Measurements from ENCODE around the gene PIWIL4.
"Not testable (repeated sequence)": the region's sequence is repeated elsewhere in the genome, so short reads cannot be mapped to it uniquely, and the experiment has no call there.

The PIWIL4 gene

DNA sequence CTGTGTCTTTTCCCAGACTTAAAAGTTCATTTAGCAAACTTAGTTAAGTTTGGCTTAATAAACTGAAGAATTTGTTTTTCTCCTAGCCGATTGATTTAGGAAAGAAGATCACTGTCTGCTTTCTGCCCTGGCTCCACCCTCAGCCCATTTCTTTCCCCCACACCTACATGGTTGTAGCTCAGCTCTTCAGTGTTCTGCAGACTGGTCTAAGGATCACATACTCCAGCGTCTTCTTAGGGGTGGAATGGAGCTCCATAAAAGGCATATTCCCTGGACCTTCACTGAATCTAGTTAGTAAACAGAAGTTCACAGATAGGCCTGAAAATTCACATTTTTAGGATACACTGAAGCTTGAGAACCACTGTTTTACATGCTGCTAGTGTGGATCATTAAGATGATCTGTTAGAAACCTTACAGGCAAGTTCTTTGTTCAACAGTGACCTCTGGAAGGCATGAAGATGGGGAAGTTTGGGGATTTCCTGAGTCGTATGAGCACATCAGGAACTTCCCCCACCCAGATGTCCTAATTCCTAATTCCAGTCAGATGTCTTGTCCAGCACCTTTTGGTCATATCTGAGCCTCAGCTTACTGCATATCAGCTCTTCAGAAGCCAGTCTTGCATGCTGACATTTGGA lies 16.8 kb downstream of the PIWIL4 start:
- no peak for DNase-seq (ENCODE audit: low read depth in 1 of 2, low spot score in 1 of 2)

DNA sequence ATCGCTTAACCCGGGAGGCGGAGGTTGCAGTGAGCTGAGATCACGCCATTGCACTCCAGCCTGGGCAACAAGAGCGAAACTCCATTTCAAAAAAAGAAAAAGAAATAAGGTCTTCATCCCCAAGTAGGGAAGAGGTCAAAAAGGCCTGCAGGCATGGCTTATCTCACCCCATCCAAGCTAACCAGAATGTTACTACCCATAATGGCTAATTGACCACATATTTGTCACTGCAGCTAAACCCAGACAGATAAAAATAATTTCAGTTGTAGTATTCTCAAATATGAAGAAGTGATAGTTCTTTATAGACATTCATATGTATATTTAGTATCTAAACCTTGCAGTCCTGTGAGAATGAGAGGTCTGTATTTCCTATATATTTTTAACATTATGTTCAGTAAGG lies 17.8 kb downstream of the PIWIL4 start:
- DNase-seq (ENCODE audit: low read depth in 1 of 2, low spot score in 1 of 2): no peak

DNA sequence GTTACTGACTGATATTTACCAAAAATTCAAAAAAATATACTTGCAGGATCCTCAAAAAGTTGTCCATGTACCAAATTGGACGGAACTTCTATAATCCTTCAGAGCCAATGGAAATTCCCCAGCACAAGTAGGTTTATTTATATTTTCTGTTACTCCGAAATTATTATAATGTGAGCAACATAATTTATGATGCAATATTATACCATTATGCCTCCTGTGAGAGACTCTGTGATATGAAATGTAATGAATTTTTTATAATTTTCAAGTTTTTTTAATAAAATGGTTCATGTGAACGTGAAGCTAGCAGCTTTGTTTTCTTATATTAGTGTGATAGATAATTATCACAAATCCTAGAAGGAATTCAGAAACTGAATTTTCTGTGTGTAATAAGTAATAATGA lies 18.2 kb downstream of the PIWIL4 start:
- DNase-seq (ENCODE audit: low read depth in 1 of 2, low spot score in 1 of 2): no peak

DNA sequence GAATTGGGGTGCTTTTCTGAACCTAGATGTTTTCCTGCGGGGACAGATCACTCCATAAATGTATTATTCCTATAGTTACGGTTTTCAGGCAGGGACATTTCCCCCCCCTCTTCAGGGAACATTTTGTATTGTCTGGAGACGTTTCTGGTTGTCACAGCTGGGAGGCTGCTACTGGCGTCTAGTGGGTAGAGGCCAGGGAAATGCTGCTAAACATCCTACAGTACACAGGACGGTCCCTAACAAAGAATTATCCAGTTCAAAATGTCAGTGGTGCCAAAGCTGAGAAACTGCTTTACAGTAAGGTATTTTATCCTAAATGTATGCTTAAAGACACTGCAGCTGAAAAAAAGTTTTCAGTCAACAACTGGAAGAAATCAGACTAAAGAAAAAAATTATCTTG lies 19.4 kb downstream of the PIWIL4 start:
- DNase-seq (ENCODE audit: low read depth in 1 of 2, low spot score in 1 of 2): no peak

DNA sequence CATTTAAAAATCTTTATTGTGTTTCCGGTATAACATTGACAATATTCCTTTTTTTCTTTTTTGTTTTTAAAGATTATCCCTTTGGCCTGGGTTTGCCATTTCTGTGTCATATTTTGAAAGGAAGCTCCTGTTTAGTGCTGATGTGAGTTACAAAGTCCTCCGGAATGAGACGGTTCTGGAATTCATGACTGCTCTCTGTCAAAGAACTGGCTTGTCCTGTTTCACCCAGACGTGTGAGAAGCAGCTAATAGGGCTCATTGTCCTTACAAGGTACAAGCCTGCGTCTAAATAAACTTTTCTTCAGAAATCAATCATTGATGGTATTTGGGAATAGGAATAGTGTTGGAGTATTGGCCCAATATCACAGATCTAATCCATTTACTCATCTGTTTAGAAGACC lies 19.8 kb downstream of the PIWIL4 start:
- no peak for DNase-seq (ENCODE audit: low read depth in 1 of 2, low spot score in 1 of 2)

DNA sequence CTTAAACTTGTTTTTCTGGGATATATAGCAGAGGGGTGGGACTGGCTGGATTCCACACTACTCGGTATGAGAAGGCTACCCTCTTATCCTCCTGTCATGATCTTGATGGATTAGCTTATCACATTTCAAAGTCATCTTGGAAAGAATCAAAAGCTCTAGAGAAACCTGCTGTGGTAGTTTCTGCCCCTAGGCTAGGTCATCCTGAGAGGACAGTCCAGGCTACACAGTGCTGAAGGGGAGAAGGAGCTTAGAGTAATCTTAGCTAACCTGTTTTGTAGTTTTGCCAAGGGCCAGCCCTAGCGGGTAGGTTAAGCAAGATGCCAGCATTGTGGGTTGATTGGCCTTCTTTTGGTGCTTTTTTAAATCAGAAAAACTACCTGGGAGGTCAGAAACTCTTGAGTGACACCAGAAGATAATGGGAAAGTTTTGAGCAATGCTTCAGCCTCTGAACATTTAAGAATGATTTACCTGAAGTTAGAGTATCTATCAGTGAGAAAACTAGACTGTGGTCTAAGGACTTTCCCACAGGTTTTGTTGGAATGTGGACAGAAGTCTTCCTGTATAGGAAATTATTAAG lies 21.3 kb downstream of the PIWIL4 start:
- no peak for DNase-seq (ENCODE audit: low read depth in 1 of 2, low spot score in 1 of 2)

DNA sequence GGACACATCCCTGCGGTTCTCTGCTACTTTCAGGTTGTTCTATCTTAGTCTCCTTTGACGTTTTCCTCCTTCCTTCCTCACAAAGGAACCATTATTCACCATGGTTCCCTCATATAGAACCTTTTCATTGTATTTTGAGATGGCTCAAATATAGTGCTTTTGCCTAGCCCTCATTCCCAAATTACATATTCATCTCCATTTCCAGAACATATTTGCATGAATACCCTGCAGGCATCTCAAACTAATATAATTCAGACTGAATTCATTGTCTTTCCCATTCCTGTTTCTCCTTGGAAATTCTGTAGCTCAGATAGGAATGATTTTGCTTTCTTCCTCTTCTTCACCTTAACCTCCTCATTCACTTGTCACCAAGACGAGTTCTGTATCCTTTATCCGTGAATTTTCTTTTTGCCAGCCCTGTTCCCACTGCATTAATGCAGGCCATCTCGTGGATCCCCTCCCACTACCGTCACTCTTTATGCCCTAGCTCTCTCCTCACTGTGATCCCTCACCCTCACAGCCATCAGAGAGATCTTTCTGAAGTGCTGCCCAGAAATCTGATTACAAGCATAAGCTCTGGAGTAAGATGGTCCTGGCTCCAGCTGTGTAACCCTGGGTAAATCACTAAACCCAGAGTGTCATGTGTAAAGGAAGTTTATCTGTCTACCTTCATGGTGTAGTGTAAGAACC lies 23.3 kb downstream of the PIWIL4 start:
- DNase-seq (ENCODE audit: low read depth in 1 of 2, low spot score in 1 of 2): no peak

DNA sequence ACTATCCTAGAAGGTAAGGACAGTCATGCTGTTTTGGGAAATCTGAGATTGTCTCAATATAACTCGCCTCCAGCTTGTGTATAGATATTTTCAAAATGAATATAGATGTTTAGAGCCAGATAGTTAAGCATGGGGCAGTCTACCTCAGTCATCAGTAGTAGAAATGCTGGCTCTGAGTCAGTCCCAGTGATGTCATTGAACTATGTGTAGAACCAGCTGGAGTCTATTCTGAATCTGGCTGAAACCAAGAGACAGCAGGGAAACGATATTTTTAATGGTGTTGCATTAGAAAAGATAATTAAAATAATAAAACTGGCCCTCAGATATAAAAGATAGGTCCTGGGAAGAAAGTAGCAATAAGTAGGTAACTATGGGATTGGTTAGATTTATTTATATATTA lies 25.9 kb downstream of the PIWIL4 start:
- no peak for DNase-seq (ENCODE audit: low read depth in 1 of 2, low spot score in 1 of 2)

DNA sequence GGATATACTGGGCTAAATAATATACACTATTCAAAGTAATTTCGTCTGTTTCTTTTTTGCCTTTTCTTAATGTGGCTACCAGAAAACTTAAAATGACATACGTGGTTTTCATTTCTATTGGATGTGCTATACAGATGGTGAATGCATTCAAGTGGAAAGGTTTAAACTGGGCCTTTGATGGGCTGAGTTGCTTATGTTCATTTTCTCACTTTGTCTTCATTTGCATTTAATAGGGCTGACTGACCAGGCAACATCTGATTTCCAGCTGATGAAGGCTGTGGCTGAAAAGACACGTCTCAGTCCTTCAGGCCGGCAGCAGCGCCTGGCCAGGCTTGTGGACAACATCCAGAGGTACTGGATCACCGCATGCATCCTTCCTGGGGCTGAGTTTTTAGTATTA lies 27.9 kb downstream of the PIWIL4 start:
- DNase-seq (ENCODE audit: low read depth in 1 of 2, low spot score in 1 of 2): no peak

DNA sequence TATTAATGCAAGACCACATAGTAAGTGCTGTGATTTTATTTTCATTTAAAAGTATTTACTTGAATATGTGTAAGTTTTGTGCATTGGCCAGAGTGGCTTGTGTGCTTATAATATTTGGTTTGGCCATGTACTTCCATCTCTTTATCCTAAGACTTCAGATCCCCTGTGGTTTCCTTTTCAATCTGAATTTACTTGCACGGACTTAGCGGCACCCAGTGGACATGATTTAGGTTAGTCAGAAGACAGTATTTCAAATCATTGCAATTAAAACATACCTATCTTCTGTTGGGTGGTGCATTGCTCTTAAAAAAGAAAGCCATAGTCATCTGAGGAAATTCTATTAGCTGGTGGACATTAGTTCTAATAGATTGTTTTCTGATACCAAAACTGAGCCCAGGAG lies 30.7 kb downstream of the PIWIL4 start:
- no peak for DNase-seq (ENCODE audit: low read depth in 1 of 2, low spot score in 1 of 2)

DNA sequence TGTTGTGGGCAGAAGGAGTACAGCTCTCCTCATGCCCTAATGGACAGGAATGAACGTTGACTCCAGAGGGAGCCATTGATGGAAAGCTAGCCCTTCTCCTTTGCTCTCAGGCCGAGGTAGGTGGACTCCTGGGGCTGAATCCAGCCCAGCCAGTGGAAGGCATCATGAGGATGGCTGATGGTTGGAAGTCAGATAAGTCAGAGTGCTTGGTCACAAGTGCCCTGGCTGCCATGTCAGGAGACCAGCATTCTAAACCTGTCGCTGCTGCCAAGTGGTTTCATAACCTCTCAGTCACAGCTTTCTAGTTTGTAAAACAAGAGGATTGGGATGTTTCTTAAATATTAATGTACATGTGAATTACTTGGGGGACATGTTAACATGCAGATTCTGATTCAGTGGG lies 32.3 kb downstream of the PIWIL4 start:
- no peak for DNase-seq (ENCODE audit: low read depth in 1 of 2, low spot score in 1 of 2)

DNA sequence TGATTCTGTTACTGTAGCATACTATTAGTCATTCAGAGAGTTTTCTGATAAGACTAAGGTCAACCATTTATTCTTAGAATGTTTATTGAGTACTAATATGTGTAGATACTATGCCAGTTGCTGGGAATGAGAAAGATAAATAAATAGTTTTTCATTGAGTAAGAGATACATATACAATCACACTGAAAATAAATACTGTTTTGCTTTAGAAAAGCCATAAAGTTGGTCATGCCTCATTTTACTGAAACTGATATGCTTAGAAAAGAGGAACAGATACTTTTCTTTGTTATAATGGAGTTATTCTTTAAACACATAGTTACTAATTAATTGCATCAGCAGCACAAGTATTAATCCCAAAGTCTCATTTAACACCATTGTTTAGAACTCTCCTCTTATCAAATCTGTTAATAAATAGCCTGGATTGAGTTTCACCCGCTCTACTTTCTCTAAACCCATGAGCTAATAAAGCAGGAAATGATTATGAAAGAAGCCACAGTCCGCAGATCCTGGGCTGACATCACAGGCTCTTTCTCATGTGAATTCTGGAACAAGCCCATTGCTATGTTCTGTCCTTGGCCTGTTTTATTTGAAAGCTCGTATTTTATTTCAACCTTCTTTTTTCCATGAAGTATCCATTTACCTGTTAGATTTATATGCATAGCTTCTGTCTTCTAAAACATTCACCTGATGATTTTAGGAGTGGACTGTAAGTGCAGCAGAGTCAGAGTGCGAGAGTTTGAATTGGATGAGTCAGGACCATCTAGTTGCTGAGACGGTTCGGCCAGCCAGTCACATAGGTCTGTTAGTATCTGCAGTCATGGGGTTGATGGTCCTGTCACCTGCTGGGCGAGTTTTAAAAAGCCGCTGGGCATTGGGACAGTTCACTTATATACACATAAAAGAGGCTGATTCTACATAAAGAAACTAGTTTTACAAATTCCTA lies 35.5 kb downstream of the PIWIL4 start:
- peak in 1 of 2 donors; percentile 0 for DNase-seq (ENCODE audit: low read depth in 1 of 2, low spot score in 1 of 2)

DNA sequence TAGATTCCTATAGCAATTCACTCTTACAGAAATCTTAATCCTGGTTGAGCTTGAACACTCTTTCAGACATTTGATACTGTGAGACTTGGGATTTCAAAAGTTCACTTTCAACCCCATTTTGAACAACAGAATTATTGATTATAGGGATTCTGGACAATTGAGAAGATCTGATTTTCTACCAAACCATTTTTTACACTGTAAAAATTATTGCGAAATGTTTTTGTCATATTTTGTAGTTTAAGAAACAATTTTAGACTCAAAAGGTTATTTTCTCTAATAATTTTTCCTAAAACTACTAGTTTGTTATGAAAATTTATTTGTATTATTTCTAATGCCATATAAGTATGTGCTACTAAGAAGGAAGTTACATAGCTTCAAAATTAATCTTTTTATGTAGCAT lies 36.4 kb downstream of the PIWIL4 start:
- DNase-seq (ENCODE audit: low read depth in 1 of 2, low spot score in 1 of 2): no peak

DNA sequence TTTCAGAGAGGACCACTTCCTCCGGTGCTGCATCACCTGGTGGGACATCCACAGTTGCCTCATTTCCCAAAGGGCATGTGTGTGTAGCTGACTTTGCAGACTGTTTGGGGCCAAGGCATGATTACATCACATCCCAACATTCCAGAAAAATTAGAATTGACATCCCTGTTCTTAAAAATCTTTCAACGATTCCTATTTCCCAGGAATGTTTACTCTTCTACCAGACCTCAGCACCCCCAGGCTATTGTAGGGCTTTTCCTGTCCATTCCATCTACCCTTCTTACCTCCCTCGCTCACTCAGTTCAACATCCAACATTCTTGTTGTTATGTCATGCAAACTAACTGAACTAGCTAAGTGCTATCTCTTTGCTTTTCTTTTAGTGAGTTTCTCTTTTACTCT lies 37.3 kb downstream of the PIWIL4 start:
- DNase-seq (ENCODE audit: low read depth in 1 of 2, low spot score in 1 of 2): no peak

DNA sequence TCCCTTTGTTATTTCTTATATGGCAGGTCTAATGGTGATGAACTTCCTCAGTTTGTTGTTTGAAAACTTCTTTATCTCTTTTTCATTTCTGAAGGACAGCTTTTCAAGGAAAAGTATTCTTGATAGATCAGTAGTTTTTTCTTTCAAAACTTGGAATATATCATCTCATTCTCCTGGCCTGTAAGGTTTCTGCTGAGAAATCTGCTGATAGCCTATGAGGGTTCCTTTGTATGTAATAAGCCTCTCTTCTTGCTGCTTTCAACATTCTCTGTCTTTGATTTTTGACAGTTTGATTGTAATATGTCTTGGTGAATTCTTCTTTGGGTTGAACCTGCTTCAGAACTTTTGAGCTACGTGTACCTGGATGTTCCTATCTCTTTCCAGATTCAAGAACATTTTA lies 46.0 kb downstream of the PIWIL4 start:
- DNase-seq (ENCODE audit: low read depth in 1 of 2, low spot score in 1 of 2): no peak

DNA sequence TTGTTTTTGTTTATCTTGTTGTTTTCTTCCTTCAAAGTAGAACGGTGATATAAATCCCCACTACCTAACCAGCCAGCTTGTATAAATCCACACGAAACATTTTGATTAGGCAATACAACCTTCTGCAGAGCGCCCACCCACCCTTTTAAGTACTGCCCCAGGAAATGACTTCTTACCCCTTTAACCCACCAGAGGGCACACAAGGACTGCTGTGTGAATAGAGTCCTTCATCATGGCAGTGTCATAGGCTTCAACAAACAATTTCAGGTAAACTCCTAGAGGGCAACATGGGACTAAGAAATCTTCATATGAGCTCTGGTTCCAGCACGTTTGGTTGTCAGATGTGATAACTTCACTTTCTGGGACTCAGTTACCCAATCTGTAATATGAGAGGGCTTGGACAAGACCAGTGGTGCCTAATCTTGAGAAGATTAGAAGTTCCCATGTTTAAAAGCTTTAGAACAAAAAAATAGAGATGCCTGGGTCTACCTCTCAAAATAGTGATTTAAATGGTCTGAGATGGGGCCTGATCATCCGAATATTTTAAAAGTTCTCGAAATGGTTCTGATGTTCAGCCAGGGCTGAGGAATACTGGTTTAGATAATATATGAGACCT lies 56.1 kb downstream of the PIWIL4 start:
- peak in 1 of 2 donors; percentile 5 for DNase-seq (ENCODE audit: low read depth in 1 of 2, low spot score in 1 of 2)

DNA sequence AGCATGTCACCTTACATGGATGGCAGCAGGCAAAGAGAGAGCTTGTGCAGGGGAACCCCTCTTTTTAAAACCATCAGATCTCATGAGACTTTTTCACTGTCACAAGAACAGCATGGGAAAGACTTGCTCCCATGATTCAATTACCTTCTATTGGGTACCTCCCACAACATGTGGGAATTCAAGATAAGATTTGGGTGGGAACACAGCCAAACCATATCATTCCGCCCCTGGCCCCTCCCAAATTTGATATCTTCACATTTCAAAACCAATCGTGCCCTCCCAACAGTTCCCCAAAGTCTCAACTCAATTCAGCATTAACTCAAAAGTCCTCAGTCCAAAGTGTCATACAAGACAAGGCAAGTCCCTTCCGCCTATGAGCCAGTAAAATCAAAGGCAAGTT lies 58.3 kb downstream of the PIWIL4 start:
- DNase-seq (ENCODE audit: low read depth in 1 of 2, low spot score in 1 of 2): not testable (repeated sequence)

DNA sequence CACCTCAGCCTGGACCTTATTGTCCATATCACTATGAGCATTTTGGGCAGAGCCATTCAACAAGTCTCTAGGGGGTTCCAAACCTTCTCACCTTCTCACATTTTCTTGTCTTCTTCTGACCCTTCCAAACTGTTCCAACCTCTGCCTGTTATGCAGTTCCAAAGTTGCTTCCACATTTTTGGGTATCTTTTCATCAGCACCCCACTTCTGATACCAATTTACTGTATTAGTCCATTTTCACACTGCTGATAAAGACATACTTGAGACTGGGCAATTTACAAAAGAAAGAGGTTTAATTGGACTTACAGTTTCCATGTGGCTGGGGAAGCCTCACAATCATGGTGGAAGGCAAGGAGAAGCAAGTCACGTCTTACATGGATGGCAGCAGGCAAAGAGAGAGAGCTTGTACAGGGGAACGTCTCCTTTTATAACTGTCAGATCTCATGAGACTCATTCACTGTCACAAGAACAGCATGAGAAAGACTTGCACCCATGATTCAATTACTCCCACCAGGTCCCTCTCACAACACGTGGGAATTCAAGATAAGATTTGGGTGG lies 59.9 kb downstream of the PIWIL4 start:
- DNase-seq (ENCODE audit: low read depth in 1 of 2, low spot score in 1 of 2): not testable (repeated sequence)

DNA sequence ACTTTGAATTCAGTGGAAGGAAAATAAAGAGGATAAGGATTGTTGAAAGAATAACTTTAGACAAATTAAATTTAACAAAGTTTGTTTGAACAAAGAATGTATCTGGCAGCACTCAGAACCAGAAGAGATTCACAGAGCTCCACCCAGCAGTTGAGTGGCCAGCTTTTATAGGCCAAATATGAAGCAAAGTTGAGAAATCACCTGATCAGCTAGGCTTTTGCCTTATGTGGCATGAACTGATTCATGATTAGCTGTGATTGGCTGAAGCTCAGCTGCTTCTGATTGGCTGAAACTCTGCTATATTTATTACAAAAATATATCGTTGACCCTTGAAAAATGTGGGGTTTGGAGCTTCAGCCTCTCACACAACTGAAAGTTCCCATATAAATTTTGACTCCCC lies 62.6 kb downstream of the PIWIL4 start:
- DNase-seq (ENCODE audit: low read depth in 1 of 2, low spot score in 1 of 2): no peak

DNA sequence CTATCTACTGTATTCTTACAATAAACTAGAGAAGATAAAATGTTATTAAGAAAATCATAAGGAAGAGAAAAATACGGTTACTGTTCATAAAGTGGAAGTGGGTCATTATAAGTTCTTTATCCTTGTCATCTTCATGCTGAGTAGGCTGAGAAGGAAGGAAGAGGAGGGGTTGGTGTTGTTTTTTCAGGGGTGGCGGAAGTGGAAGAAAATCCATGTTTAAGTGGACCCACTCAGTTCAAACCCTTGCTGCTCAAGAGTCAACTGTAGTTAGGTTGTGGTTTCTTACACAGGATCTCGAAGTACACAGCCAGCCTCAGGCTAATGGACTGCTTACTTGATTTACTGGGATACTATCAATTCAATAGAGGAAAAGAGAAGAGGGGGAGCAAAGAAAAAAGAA lies 63.1 kb downstream of the PIWIL4 start:
- DNase-seq (ENCODE audit: low read depth in 1 of 2, low spot score in 1 of 2): no peak

DNA sequence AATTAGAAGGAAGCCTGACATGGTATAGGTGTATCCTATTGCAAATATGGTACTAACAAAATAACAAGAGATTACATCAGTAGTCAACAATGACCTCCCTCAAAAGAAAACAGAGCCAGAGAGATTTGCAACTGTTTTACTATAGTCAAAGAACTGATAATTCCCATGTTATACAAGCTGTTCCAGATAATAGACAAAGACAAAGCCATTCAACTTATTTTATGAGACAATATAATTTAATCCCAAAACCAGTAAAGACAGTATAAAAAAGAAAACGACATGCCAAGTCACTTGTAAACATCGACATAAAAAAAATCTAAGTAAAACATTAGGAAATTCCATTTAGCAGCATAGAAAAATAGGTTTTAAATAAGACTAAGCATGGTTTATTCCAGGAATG lies 65.2 kb downstream of the PIWIL4 start:
- DNase-seq (ENCODE audit: low read depth in 1 of 2, low spot score in 1 of 2): no peak

All from activated T-helper 1 cell treated with anti-CD3 and anti-CD28 coated beads, Interleukin-2, amount 50 U/mL, for 16 hours (primary cell).